ENCODE data around the gene TXNDC11. TPM values are rescaled to one million over a fixed set of nuclear protein-coding genes. Genes with fewer than 3 reads are reported as not detected.

TXNDC11 gene
- total RNA-seq, 2 experiments from 2014 or later: 30.1 to 34.4 TPM

- Mint-ChIP-seq H3K9me3 (ENCODE audit: insufficient read depth) (no peaks in the 10 kb centered on the region), H3K4me1 (ENCODE audit: low read depth) (peaks cover 14% of the 10 kb centered on the region), H3K27me3 (ENCODE audit: low read depth) (no peaks in the 10 kb centered on the region), H3K36me3 (ENCODE audit: low read depth) (peaks cover 79% of the 10 kb centered on the region), H3K4me3 (no peak overlapping the region), H3K27ac (no peak overlapping the region)
- POLR2A ChIA-PET: no interaction called here
- no peak for ATAC-seq
- DNase-seq: no peak
- CTCF ChIA-PET: interaction anchor here (1.1 to 2.6 kb wide), 6 partner anchors 10 to 281 kb away, joined by 3 to 16 read pairs (median 6); no protein-coding TSS in a partner anchor
Measured at GRCh38 chr16:11687601-11688519, 54.8 kb downstream of the TXNDC11 start.

- DNase-seq (no peak), ATAC-seq (no peak)
- Mint-ChIP-seq H3K36me3 (ENCODE audit: low read depth) (peaks cover 76% of the 10 kb centered on the region), H3K4me1 (ENCODE audit: low read depth) (peaks cover 24% of the 10 kb centered on the region), H3K9me3 (ENCODE audit: insufficient read depth) (no peaks in the 10 kb centered on the region), H3K4me3 (no peak overlapping the region), H3K27me3 (ENCODE audit: low read depth) (no peaks in the 10 kb centered on the region), H3K27ac (no peak overlapping the region)
- ChIA-PET POLR2A (interaction anchor here (1.0 kb wide), 1 partner anchor 284 kb away, joined by 3 read pairs; no protein-coding TSS in a partner anchor), CTCF (no interaction called here)
Measured at GRCh38 chr16:11686713-11687380, 55.8 kb downstream of the TXNDC11 start.

GRCh38 chr16:11685844-11686618, 56.6 kb downstream of the TXNDC11 start:
- Mint-ChIP-seq H3K27me3 (ENCODE audit: low read depth) (no peaks in the 10 kb centered on the region), H3K27ac (no peak overlapping the region), H3K36me3 (ENCODE audit: low read depth) (peaks cover 75% of the 10 kb centered on the region), H3K9me3 (ENCODE audit: insufficient read depth) (no peaks in the 10 kb centered on the region), H3K4me1 (ENCODE audit: low read depth) (peaks cover 32% of the 10 kb centered on the region), H3K4me3 (no peak overlapping the region)
- ChIA-PET POLR2A (interaction anchor here (1.0 kb wide), 1 partner anchor 283 kb away, joined by 3 read pairs; no protein-coding TSS in a partner anchor), CTCF (no interaction called here)
- no peak for ATAC-seq
- no peak for DNase-seq

- DNase-seq (no peak), ATAC-seq (no peak)
- ChIA-PET POLR2A (interaction anchor here (0.6 kb wide), 1 partner anchor 97 kb away, joined by 4 read pairs; no protein-coding TSS in a partner anchor), CTCF (no interaction called here)
- Mint-ChIP-seq H3K9me3 (ENCODE audit: insufficient read depth) (no peaks in the 10 kb centered on the region), H3K36me3 (ENCODE audit: low read depth) (peaks cover 79% of the 10 kb centered on the region), H3K4me3 (no peak overlapping the region), H3K27me3 (ENCODE audit: low read depth) (no peaks in the 10 kb centered on the region), H3K27ac (no peak overlapping the region), H3K4me1 (ENCODE audit: low read depth) (peaks cover 45% of the 10 kb centered on the region)
Measured at GRCh38 chr16:11684231-11685025, 58.2 kb downstream of the TXNDC11 start.

GRCh38 chr16:11683145-11683544, 59.5 kb downstream of the TXNDC11 start:
- ChIA-PET POLR2A (no interaction called here), CTCF (no interaction called here)
- ATAC-seq (no peak), DNase-seq (no peak)
- peak overlapping the region; percentile 11 for H3K27ac Mint-ChIP-seq
- peaks cover 47% of the 10 kb centered on the region for H3K4me1 Mint-ChIP-seq (ENCODE audit: low read depth)
- no peak overlapping the region for H3K4me3 Mint-ChIP-seq
- H3K9me3 Mint-ChIP-seq (ENCODE audit: insufficient read depth): no peaks in the 10 kb centered on the region
- H3K27me3 Mint-ChIP-seq (ENCODE audit: low read depth): no peaks in the 10 kb centered on the region
- H3K36me3 Mint-ChIP-seq (ENCODE audit: low read depth): peaks cover 79% of the 10 kb centered on the region

GRCh38 chr16:11682655-11683096, 60.0 kb downstream of the TXNDC11 start:
- Mint-ChIP-seq H3K4me1 (ENCODE audit: low read depth) (peaks cover 52% of the 10 kb centered on the region), H3K27ac (peak overlapping the region; percentile 46), H3K4me3 (no peak overlapping the region), H3K36me3 (ENCODE audit: low read depth) (peaks cover 79% of the 10 kb centered on the region), H3K9me3 (ENCODE audit: insufficient read depth) (no peaks in the 10 kb centered on the region), H3K27me3 (ENCODE audit: low read depth) (no peaks in the 10 kb centered on the region)
- ATAC-seq: no peak
- POLR2A ChIA-PET: no interaction called here
- no peak for DNase-seq
- CTCF ChIA-PET: interaction anchor here (1.0 kb wide), 1 partner anchor 44 kb away, joined by 3 read pairs; no protein-coding TSS in a partner anchor

- Mint-ChIP-seq H3K36me3 (ENCODE audit: low read depth) (peaks cover 81% of the 10 kb centered on the region), H3K9me3 (ENCODE audit: insufficient read depth) (no peaks in the 10 kb centered on the region), H3K4me1 (ENCODE audit: low read depth) (peaks cover 57% of the 10 kb centered on the region), H3K4me3 (peak overlapping the region; percentile 46), H3K27me3 (ENCODE audit: low read depth) (no peaks in the 10 kb centered on the region), H3K27ac (peak overlapping the region; percentile 82)
- ChIA-PET CTCF (interaction anchor here (1.0 kb wide), 1 partner anchor 44 kb away, joined by 3 read pairs; no protein-coding TSS in a partner anchor), POLR2A (no interaction called here)
- ATAC-seq: peak; percentile 31
- DNase-seq: no peak
Measured at GRCh38 chr16:11681976-11682654, 60.5 kb downstream of the TXNDC11 start.

- DNase-seq: no peak
- ATAC-seq: peak; percentile 63
- H3K27ac Mint-ChIP-seq: peak overlapping the region; percentile 82
- peaks cover 81% of the 10 kb centered on the region for H3K36me3 Mint-ChIP-seq (ENCODE audit: low read depth)
- no peaks in the 10 kb centered on the region for H3K9me3 Mint-ChIP-seq (ENCODE audit: insufficient read depth)
- peak overlapping the region; percentile 46 for H3K4me3 Mint-ChIP-seq
- H3K4me1 Mint-ChIP-seq (ENCODE audit: low read depth): peaks cover 61% of the 10 kb centered on the region
- POLR2A ChIA-PET: no interaction called here
- H3K27me3 Mint-ChIP-seq (ENCODE audit: low read depth): no peaks in the 10 kb centered on the region
- CTCF ChIA-PET: interaction anchor here (1.0 to 1.4 kb wide), 2 partner anchors 43 to 717 kb away, joined by 3 read pairs; no protein-coding TSS in a partner anchor
Measured at GRCh38 chr16:11681556-11681955, 61.1 kb downstream of the TXNDC11 start.

- Mint-ChIP-seq H3K4me3 (no peak overlapping the region), H3K27me3 (ENCODE audit: low read depth) (no peaks in the 10 kb centered on the region), H3K9me3 (ENCODE audit: insufficient read depth) (no peaks in the 10 kb centered on the region), H3K27ac (peak overlapping the region; percentile 31), H3K4me1 (ENCODE audit: low read depth) (peaks cover 68% of the 10 kb centered on the region), H3K36me3 (ENCODE audit: low read depth) (peaks cover 79% of the 10 kb centered on the region)
- DNase-seq (no peak), ATAC-seq (no peak)
- CTCF ChIA-PET: interaction anchor here (1.0 to 1.4 kb wide), 2 partner anchors 34 to 716 kb away, joined by 3 read pairs; no protein-coding TSS in a partner anchor
- POLR2A ChIA-PET: no interaction called here
Measured at GRCh38 chr16:11679941-11680911, 62.4 kb downstream of the TXNDC11 start.

- Mint-ChIP-seq H3K9me3 (ENCODE audit: insufficient read depth) (no peaks in the 10 kb centered on the region), H3K4me1 (ENCODE audit: low read depth) (peaks cover 74% of the 10 kb centered on the region), H3K4me3 (no peak overlapping the region), H3K27me3 (ENCODE audit: low read depth) (no peaks in the 10 kb centered on the region), H3K27ac (no peak overlapping the region), H3K36me3 (ENCODE audit: low read depth) (peaks cover 73% of the 10 kb centered on the region)
- ATAC-seq (no peak), DNase-seq (no peak)
- POLR2A ChIA-PET: no interaction called here
- CTCF ChIA-PET: interaction anchor here (1.4 to 2.0 kb wide), 3 partner anchors 10 to 147 kb away, joined by 3 to 5 read pairs (median 4); no protein-coding TSS in a partner anchor
Measured at GRCh38 chr16:11679250-11679649, 63.4 kb downstream of the TXNDC11 start.
